ENCODE measurements around the gene WWOX.

Gene WWOX

GRCh38 chr16:78984887-78985464 is 885.5 kb downstream of the WWOX start:
- Histone ChIP-seq H3K79me2 (ENCODE audit: insufficient read depth, low read length) (no peaks in the 10 kb centered on the region), H3K27me3 (ENCODE audit: insufficient read depth, low read length, poor library complexity) (no peaks in the 10 kb centered on the region), H3K4me1 (ENCODE audit: insufficient read depth, low read length) (no peaks in the 10 kb centered on the region), H3K36me3 (ENCODE audit: insufficient read depth, low read length) (no peaks in the 10 kb centered on the region), H4K20me1 (ENCODE audit: insufficient read depth, low read length) (no peaks in the 10 kb centered on the region), H3K9me3 (ENCODE audit: insufficient read depth, low read length, severe bottlenecking) (no peaks in the 10 kb centered on the region), H2AFZ (ENCODE audit: low read depth, low read length) (no peak overlapping the region), H3K27ac (ENCODE audit: low read length) (no peak overlapping the region), H3K9ac (ENCODE audit: low read depth, low read length) (no peak overlapping the region), H3K4me3 (ENCODE audit: low read depth in 1 of 2, low read length in 2 of 2) (no peak overlapping the region), H3K4me2 (ENCODE audit: insufficient read depth, low read length) (no peak overlapping the region)
- TF ChIP-seq EZH2 (IDR thresholded peaks at IDR 0.05; ENCODE audit: borderline replicate concordance, low read depth, low read length, severe bottlenecking): no peak
- TF ChIP-seq, protein P1, sequence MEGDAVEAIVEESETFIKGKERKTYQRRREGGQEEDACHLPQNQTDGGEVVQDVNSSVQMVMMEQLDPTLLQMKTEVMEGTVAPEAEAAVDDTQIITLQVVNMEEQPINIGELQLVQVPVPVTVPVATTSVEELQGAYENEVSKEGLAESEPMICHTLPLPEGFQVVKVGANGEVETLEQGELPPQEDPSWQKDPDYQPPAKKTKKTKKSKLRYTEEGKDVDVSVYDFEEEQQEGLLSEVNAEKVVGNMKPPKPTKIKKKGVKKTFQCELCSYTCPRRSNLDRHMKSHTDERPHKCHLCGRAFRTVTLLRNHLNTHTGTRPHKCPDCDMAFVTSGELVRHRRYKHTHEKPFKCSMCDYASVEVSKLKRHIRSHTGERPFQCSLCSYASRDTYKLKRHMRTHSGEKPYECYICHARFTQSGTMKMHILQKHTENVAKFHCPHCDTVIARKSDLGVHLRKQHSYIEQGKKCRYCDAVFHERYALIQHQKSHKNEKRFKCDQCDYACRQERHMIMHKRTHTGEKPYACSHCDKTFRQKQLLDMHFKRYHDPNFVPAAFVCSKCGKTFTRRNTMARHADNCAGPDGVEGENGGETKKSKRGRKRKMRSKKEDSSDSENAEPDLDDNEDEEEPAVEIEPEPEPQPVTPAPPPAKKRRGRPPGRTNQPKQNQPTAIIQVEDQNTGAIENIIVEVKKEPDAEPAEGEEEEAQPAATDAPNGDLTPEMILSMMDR (IDR thresholded peaks at IDR 0.05; ENCODE audit: borderline replicate concordance, extremely low read depth, low read length, poor library complexity, severe bottlenecking): no peak
- DNase-seq (no peak), ATAC-seq (ENCODE audit: insufficient read depth, low read depth) (no peak)

DNA sequence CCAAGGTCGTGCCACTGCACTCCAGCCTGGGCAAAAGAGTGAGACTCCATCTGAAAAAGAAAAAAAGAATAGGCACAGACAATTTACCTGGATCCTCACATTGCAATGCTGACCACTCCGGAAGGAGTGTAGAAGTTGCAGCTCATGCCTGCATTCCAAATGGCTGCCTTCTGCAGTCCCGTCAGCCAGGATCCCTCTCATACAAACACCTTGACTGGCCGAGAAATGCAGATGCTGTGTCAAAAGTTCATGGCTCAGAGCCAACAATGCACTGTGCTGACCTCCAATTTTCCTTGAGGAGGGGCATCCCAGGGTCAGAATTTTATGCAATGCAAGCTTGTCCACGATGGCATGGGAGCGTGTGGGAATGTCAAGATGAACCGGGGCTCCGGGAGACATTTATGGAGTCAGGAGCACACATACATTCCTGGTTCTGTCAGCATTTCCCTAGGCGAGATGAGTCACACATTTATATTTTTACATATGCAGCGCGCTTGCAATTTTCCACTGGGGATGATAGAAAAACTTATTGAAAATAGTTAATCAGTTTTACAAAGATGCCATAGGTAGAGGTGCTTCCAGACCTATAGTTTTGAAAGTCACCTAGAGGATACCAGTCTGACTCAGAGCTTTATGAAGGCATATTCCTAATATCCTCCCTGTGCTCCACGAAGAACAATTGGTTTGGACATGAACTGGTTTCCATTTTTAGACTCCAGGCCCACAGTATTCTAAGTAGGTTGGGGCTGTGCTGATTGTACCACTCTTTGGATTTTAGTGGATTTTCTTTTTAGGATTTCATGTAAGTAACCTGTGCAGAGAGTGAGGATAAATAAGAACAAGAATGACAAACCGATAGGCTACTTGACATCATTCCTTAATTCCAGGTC is 886.5 kb downstream of the WWOX start:
- no peaks in the 10 kb centered on the region for H3K9me3 ChIP-seq (ENCODE audit: insufficient read depth, low read length, severe bottlenecking)
- DNase-seq: no peak

GRCh38 chr16:78987666-78988065 is 888.2 kb downstream of the WWOX start:
- no peak for TF ChIP-seq EZH2 (IDR thresholded peaks at IDR 0.05; ENCODE audit: borderline replicate concordance, low read depth, low read length, severe bottlenecking)
- TF ChIP-seq, protein P1 (IDR thresholded peaks at IDR 0.05; ENCODE audit: borderline replicate concordance, extremely low read depth, low read length, poor library complexity, severe bottlenecking): no peak
- Histone ChIP-seq H3K9me3 (ENCODE audit: insufficient read depth, low read length, severe bottlenecking) (no peaks in the 10 kb centered on the region), H3K9ac (ENCODE audit: low read depth, low read length) (no peak overlapping the region), H3K79me2 (ENCODE audit: insufficient read depth, low read length) (no peaks in the 10 kb centered on the region), H3K4me1 (ENCODE audit: insufficient read depth, low read length) (no peaks in the 10 kb centered on the region), H3K4me2 (ENCODE audit: insufficient read depth, low read length) (no peak overlapping the region), H3K27ac (ENCODE audit: low read length) (no peak overlapping the region), H3K27me3 (ENCODE audit: insufficient read depth, low read length, poor library complexity) (no peaks in the 10 kb centered on the region), H2AFZ (ENCODE audit: low read depth, low read length) (no peak overlapping the region), H3K36me3 (ENCODE audit: insufficient read depth, low read length) (no peaks in the 10 kb centered on the region), H3K4me3 (ENCODE audit: low read depth in 1 of 2, low read length in 2 of 2) (no peak overlapping the region), H4K20me1 (ENCODE audit: insufficient read depth, low read length) (no peaks in the 10 kb centered on the region)
- DNase-seq (no peak), ATAC-seq (ENCODE audit: insufficient read depth, low read depth) (no peak)

More for the DNA sequence above, 886.5 kb downstream of the WWOX start:
- ATAC-seq (ENCODE audit: insufficient read depth, low read depth): no peak
- H3K4me3 ChIP-seq (ENCODE audit: low read depth in 1 of 2, low read length in 2 of 2): no peak overlapping the region
- H3K4me2 ChIP-seq (ENCODE audit: insufficient read depth, low read length): no peak overlapping the region
- H3K4me1 ChIP-seq (ENCODE audit: insufficient read depth, low read length): no peaks in the 10 kb centered on the region
- no peaks in the 10 kb centered on the region for H3K36me3 ChIP-seq (ENCODE audit: insufficient read depth, low read length)
- no peak overlapping the region for H3K27ac ChIP-seq (ENCODE audit: low read length)
- no peaks in the 10 kb centered on the region for H3K79me2 ChIP-seq (ENCODE audit: insufficient read depth, low read length)
- no peaks in the 10 kb centered on the region for H3K27me3 ChIP-seq (ENCODE audit: insufficient read depth, low read length, poor library complexity)
- H3K9ac ChIP-seq (ENCODE audit: low read depth, low read length): no peak overlapping the region
- no peaks in the 10 kb centered on the region for H4K20me1 ChIP-seq (ENCODE audit: insufficient read depth, low read length)
- H2AFZ ChIP-seq (ENCODE audit: low read depth, low read length): no peak overlapping the region
- TF ChIP-seq, protein P1 (IDR thresholded peaks at IDR 0.05; ENCODE audit: borderline replicate concordance, extremely low read depth, low read length, poor library complexity, severe bottlenecking): no peak
- no peak for TF ChIP-seq EZH2 (IDR thresholded peaks at IDR 0.05; ENCODE audit: borderline replicate concordance, low read depth, low read length, severe bottlenecking)
